Measurements from ENCODE around the gene MXRA5.
"Not testable (repeated sequence)": the region's sequence is repeated elsewhere in the genome, so short reads cannot be mapped to it uniquely, and the experiment has no call there.

MXRA5 gene

GRCh38 chrX:3352741-3353140, 6.3 kb upstream of the MXRA5 start:
- not testable (repeated sequence) for H4K12ac ChIP-seq (ENCODE audit: low read depth, low read length); H3K79me1 ChIP-seq (ENCODE audit: low read length); H3K4ac ChIP-seq (ENCODE audit: low read depth, low read length)

GRCh38 chrX:3351276-3351675, 4.8 kb upstream of the MXRA5 start:
- H4K91ac ChIP-seq (ENCODE audit: low read depth, low read length) = no peak overlapping the region
- no peak overlapping the region for H3K9ac ChIP-seq (ENCODE audit: low read length)
- DNase-seq = no peak
- H3K4ac ChIP-seq (ENCODE audit: low read depth, low read length) = no peak overlapping the region
- no peak overlapping the region for H3K23ac ChIP-seq (ENCODE audit: low read length)
- H2BK5ac ChIP-seq (ENCODE audit: low read depth, low read length, poor library complexity) = no peak overlapping the region
- no peak overlapping the region for H3K14ac ChIP-seq (ENCODE audit: low read length)
- no peak overlapping the region for H2BK120ac ChIP-seq (ENCODE audit: insufficient read depth, low read length, poor library complexity)
- H4K8ac ChIP-seq (ENCODE audit: low read depth, low read length) = no peak overlapping the region
- H3K4me1 ChIP-seq (ENCODE audit: control insufficient read depth in 1 of 2, insufficient read depth in 2 of 2, low read length in 2 of 2) = peaks cover 0 to 4% of the 10 kb centered on the region in 2 experiments
- H3K4me2 ChIP-seq (ENCODE audit: low read length) = no peak overlapping the region
- WGBS (ENCODE audit: extremely low coverage, insufficient coverage, insufficient read length) = no CpG with 5 or more reads among the region's 4 CpGs
- H3K27me3 ChIP-seq (ENCODE audit: insufficient read depth, low read length) = no peaks in the 10 kb centered on the region
- H3K79me2 ChIP-seq (ENCODE audit: control insufficient read depth, insufficient read depth, low read length, poor library complexity) = peaks cover 4% of the 10 kb centered on the region
- H3K36me3 ChIP-seq (ENCODE audit: control insufficient read depth in 1 of 2, insufficient read depth in 2 of 2, low read length in 2 of 2) = no peaks in the 10 kb centered on the region
- H3K27ac ChIP-seq (ENCODE audit: low read depth, low read length) = no peak overlapping the region
- H3K9me3 ChIP-seq (ENCODE audit: insufficient read depth, low read depth, low read length) = no peaks in the 10 kb centered on the region
- no peak overlapping the region for H2BK12ac ChIP-seq (ENCODE audit: low read length)
- no peak overlapping the region for H4K12ac ChIP-seq (ENCODE audit: low read depth, low read length)
- peaks cover 11% of the 10 kb centered on the region for H3K79me1 ChIP-seq (ENCODE audit: low read length)
- no peak overlapping the region for H2AK5ac ChIP-seq (ENCODE audit: low read length)
- H3K18ac ChIP-seq (ENCODE audit: low read length) = no peak overlapping the region
- no peak overlapping the region for H2AFZ ChIP-seq (ENCODE audit: insufficient read depth, low read length, poor library complexity)
- no peak overlapping the region for H3K4me3 ChIP-seq (ENCODE audit: low read depth, low read length)

More at GRCh38 chrX:3352741-3353140, 6.3 kb upstream of the MXRA5 start:
- H2BK5ac ChIP-seq (ENCODE audit: low read depth, low read length, poor library complexity); H3K9me3 ChIP-seq (ENCODE audit: insufficient read depth, low read depth, low read length); H2BK12ac ChIP-seq (ENCODE audit: low read length); H2BK120ac ChIP-seq (ENCODE audit: insufficient read depth, low read length, poor library complexity); H3K27me3 ChIP-seq (ENCODE audit: insufficient read depth, low read length); H3K36me3 ChIP-seq (ENCODE audit: control insufficient read depth in 1 of 2, insufficient read depth in 2 of 2, low read length in 2 of 2); DNase-seq; H3K4me2 ChIP-seq (ENCODE audit: low read length); H3K23ac ChIP-seq (ENCODE audit: low read length); H3K79me2 ChIP-seq (ENCODE audit: control insufficient read depth, insufficient read depth, low read length, poor library complexity); H3K4me3 ChIP-seq (ENCODE audit: low read depth, low read length); H3K14ac ChIP-seq (ENCODE audit: low read length); H3K4me1 ChIP-seq (ENCODE audit: control insufficient read depth in 1 of 2, insufficient read depth in 2 of 2, low read length in 2 of 2); H3K27ac ChIP-seq (ENCODE audit: low read depth, low read length); H2AK5ac ChIP-seq (ENCODE audit: low read length); H4K91ac ChIP-seq (ENCODE audit: low read depth, low read length); H3K9ac ChIP-seq (ENCODE audit: low read length); H4K8ac ChIP-seq (ENCODE audit: low read depth, low read length); H2AFZ ChIP-seq (ENCODE audit: insufficient read depth, low read length, poor library complexity); H3K18ac ChIP-seq (ENCODE audit: low read length): not testable (repeated sequence)
- WGBS (ENCODE audit: extremely low coverage, insufficient coverage, insufficient read length) = no CpG with 5 or more reads among the region's 3 CpGs

GRCh38 chrX:3348191-3348590, 1.7 kb upstream of the MXRA5 start:
- peaks cover 0 to 3% of the 10 kb centered on the region in 2 experiments for H3K36me3 ChIP-seq (ENCODE audit: control insufficient read depth in 1 of 2, insufficient read depth in 2 of 2, low read length in 2 of 2)
- H2BK12ac ChIP-seq (ENCODE audit: low read length) = no peak overlapping the region
- no peak overlapping the region for H2BK120ac ChIP-seq (ENCODE audit: insufficient read depth, low read length, poor library complexity)
- no peak overlapping the region for H3K18ac ChIP-seq (ENCODE audit: low read length)
- H3K79me2 ChIP-seq (ENCODE audit: control insufficient read depth, insufficient read depth, low read length, poor library complexity) = peaks cover 7% of the 10 kb centered on the region
- no peak overlapping the region for H3K4me3 ChIP-seq (ENCODE audit: low read depth, low read length)
- no peak overlapping the region for H3K27ac ChIP-seq (ENCODE audit: low read depth, low read length)
- H3K23ac ChIP-seq (ENCODE audit: low read length) = no peak overlapping the region
- DNase-seq = peak; percentile 66 to 85
- no peak overlapping the region for H2AK5ac ChIP-seq (ENCODE audit: low read length)
- H3K4me2 ChIP-seq (ENCODE audit: low read length) = no peak overlapping the region
- no peak overlapping the region for H2AFZ ChIP-seq (ENCODE audit: insufficient read depth, low read length, poor library complexity)
- H3K4ac ChIP-seq (ENCODE audit: low read depth, low read length) = no peak overlapping the region
- peaks cover 0 to 4% of the 10 kb centered on the region in 2 experiments for H3K4me1 ChIP-seq (ENCODE audit: control insufficient read depth in 1 of 2, insufficient read depth in 2 of 2, low read length in 2 of 2)
- no CpG with 5 or more reads among the region's 5 CpGs for WGBS (ENCODE audit: extremely low coverage, insufficient coverage, insufficient read length)
- H3K9ac ChIP-seq (ENCODE audit: low read length) = no peak overlapping the region
- H4K8ac ChIP-seq (ENCODE audit: low read depth, low read length) = no peak overlapping the region
- H3K14ac ChIP-seq (ENCODE audit: low read length) = no peak overlapping the region
- H3K79me1 ChIP-seq (ENCODE audit: low read length) = peaks cover 20% of the 10 kb centered on the region
- H4K12ac ChIP-seq (ENCODE audit: low read depth, low read length) = no peak overlapping the region
- H3K9me3 ChIP-seq (ENCODE audit: insufficient read depth, low read depth, low read length) = no peaks in the 10 kb centered on the region
- H3K27me3 ChIP-seq (ENCODE audit: insufficient read depth, low read length) = no peaks in the 10 kb centered on the region
- H4K91ac ChIP-seq (ENCODE audit: low read depth, low read length) = peak overlapping the region; percentile 62
- no peak overlapping the region for H2BK5ac ChIP-seq (ENCODE audit: low read depth, low read length, poor library complexity)

GRCh38 chrX:3345281-3346191, 916 bp downstream of the MXRA5 start:
- H3K9ac ChIP-seq (ENCODE audit: low read length) = peak overlapping the region; percentile 78
- no CpG with 5 or more reads among the region's 68 CpGs for WGBS (ENCODE audit: extremely low coverage, insufficient coverage, insufficient read length)

More at GRCh38 chrX:3345281-3346191, 916 bp downstream of the MXRA5 start:
- Histone ChIP-seq H3K27me3 (ENCODE audit: insufficient read depth, low read length) (no peaks in the 10 kb centered on the region), H3K79me1 (ENCODE audit: low read length) (peaks cover 20% of the 10 kb centered on the region), H2AK5ac (ENCODE audit: low read length) (no peak overlapping the region), H3K14ac (ENCODE audit: low read length) (peak overlapping the region; percentile 73), H3K4me1 (ENCODE audit: control insufficient read depth in 1 of 2, insufficient read depth in 2 of 2, low read length in 2 of 2) (peaks cover 0 to 4% of the 10 kb centered on the region in 2 experiments), H2BK5ac (ENCODE audit: low read depth, low read length, poor library complexity) (peak overlapping the region; percentile 70), H2AFZ (ENCODE audit: insufficient read depth, low read length, poor library complexity) (peak overlapping the region; percentile 6), H3K36me3 (ENCODE audit: control insufficient read depth in 1 of 2, insufficient read depth in 2 of 2, low read length in 2 of 2) (peaks cover 0 to 4% of the 10 kb centered on the region in 2 experiments), H4K12ac (ENCODE audit: low read depth, low read length) (peak overlapping the region; percentile 5), H3K18ac (ENCODE audit: low read length) (peak overlapping the region; percentile 96), H2BK120ac (ENCODE audit: insufficient read depth, low read length, poor library complexity) (peak overlapping the region; percentile 68), H3K23ac (ENCODE audit: low read length) (no peak overlapping the region), H3K27ac (ENCODE audit: low read depth, low read length) (peak overlapping the region; percentile 95), H3K4ac (ENCODE audit: low read depth, low read length) (peak overlapping the region; percentile 9), H3K4me3 (ENCODE audit: low read depth, low read length) (peak overlapping the region; percentile 83), H4K91ac (ENCODE audit: low read depth, low read length) (peak overlapping the region; percentile 94), H3K79me2 (ENCODE audit: control insufficient read depth, insufficient read depth, low read length, poor library complexity) (peaks cover 7% of the 10 kb centered on the region), H3K9me3 (ENCODE audit: insufficient read depth, low read depth, low read length) (no peaks in the 10 kb centered on the region), H4K8ac (ENCODE audit: low read depth, low read length) (peak overlapping the region; percentile 74), H3K4me2 (ENCODE audit: low read length) (peak overlapping the region; percentile 86), H2BK12ac (ENCODE audit: low read length) (no peak overlapping the region)
- peak; percentile 3 to 50 for DNase-seq

Data from trophoblast cell (in vitro differentiated cells and primary cell).